ENCODE measurements around the gene ERC2. TPM values are rescaled to one million over a fixed set of nuclear protein-coding genes. Genes with fewer than 3 reads are reported as not detected.

ERC2 gene
- total RNA-seq, 1 donor from 2014 or later, result 0.65 TPM

GRCh38 chr3:55988905-55989304 is 479.4 kb downstream of the ERC2 start:
- peaks cover 9% of the 10 kb centered on the region for H3K4me1 Mint-ChIP-seq (ENCODE audit: low read depth)
- DNase-seq (ENCODE audit: low spot score), result no peak
- H3K27me3 Mint-ChIP-seq (ENCODE audit: low read depth), result no peaks in the 10 kb centered on the region
- no peaks in the 10 kb centered on the region for H3K36me3 Mint-ChIP-seq (ENCODE audit: low read depth)
- TF ChIP-seq, protein P1, sequence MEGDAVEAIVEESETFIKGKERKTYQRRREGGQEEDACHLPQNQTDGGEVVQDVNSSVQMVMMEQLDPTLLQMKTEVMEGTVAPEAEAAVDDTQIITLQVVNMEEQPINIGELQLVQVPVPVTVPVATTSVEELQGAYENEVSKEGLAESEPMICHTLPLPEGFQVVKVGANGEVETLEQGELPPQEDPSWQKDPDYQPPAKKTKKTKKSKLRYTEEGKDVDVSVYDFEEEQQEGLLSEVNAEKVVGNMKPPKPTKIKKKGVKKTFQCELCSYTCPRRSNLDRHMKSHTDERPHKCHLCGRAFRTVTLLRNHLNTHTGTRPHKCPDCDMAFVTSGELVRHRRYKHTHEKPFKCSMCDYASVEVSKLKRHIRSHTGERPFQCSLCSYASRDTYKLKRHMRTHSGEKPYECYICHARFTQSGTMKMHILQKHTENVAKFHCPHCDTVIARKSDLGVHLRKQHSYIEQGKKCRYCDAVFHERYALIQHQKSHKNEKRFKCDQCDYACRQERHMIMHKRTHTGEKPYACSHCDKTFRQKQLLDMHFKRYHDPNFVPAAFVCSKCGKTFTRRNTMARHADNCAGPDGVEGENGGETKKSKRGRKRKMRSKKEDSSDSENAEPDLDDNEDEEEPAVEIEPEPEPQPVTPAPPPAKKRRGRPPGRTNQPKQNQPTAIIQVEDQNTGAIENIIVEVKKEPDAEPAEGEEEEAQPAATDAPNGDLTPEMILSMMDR (IDR thresholded peaks at IDR 0.05), result no peak
- no peak overlapping the region for H3K4me3 Mint-ChIP-seq (ENCODE audit: unreplicated experiment)
- H3K9me3 Mint-ChIP-seq (ENCODE audit: low read depth), result no peaks in the 10 kb centered on the region
- no peak overlapping the region for H3K27ac Mint-ChIP-seq (ENCODE audit: unreplicated experiment)

GRCh38 chr3:55984626-55985025 is 483.6 kb downstream of the ERC2 start:
- Mint-ChIP-seq H3K9me3 (ENCODE audit: low read depth) (no peaks in the 10 kb centered on the region), H3K4me1 (ENCODE audit: low read depth) (peaks cover 2% of the 10 kb centered on the region), H3K27me3 (ENCODE audit: low read depth) (no peaks in the 10 kb centered on the region), H3K4me3 (ENCODE audit: unreplicated experiment) (no peak overlapping the region), H3K36me3 (ENCODE audit: low read depth) (no peaks in the 10 kb centered on the region), H3K27ac (ENCODE audit: unreplicated experiment) (no peak overlapping the region)
- TF ChIP-seq, protein P1 (IDR thresholded peaks at IDR 0.05), result no peak
- no peak for DNase-seq (ENCODE audit: low spot score)

DNA sequence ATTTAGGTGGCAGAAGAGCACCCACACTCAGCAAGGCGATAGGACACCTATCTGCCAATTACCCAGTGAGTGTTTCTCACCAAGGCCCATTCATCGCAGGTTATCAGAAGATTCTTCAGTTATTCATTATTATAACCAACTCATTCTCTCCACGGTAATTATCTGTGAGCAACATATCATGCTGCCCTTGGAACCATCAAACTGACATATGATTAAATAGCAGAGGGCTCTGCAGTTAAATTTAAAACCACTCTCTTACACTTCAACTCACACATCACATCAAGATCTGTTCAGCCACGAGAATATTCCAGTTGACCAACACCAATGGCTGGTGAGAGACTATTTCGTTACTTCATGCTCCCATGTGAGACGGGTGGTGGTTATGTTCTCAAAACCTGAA is 489.3 kb downstream of the ERC2 start:
- DNase-seq (ENCODE audit: low spot score), result no peak
- H3K4me3 Mint-ChIP-seq (ENCODE audit: unreplicated experiment), result no peak overlapping the region
- TF ChIP-seq, protein P1 (IDR thresholded peaks at IDR 0.05), result no peak
- no peaks in the 10 kb centered on the region for H3K9me3 Mint-ChIP-seq (ENCODE audit: low read depth)
- no peaks in the 10 kb centered on the region for H3K27me3 Mint-ChIP-seq (ENCODE audit: low read depth)
- no peaks in the 10 kb centered on the region for H3K36me3 Mint-ChIP-seq (ENCODE audit: low read depth)
- H3K4me1 Mint-ChIP-seq (ENCODE audit: low read depth), result no peaks in the 10 kb centered on the region
- H3K27ac Mint-ChIP-seq (ENCODE audit: unreplicated experiment), result no peak overlapping the region

GRCh38 chr3:55974421-55975165 is 493.7 kb downstream of the ERC2 start:
- TF ChIP-seq, protein P1 (IDR thresholded peaks at IDR 0.05), result no peak
- no peak for DNase-seq (ENCODE audit: low spot score)
- no peak overlapping the region for H3K4me3 Mint-ChIP-seq (ENCODE audit: unreplicated experiment)
- no peaks in the 10 kb centered on the region for H3K27me3 Mint-ChIP-seq (ENCODE audit: low read depth)
- no peaks in the 10 kb centered on the region for H3K4me1 Mint-ChIP-seq (ENCODE audit: low read depth)
- no peak overlapping the region for H3K27ac Mint-ChIP-seq (ENCODE audit: unreplicated experiment)
- H3K9me3 Mint-ChIP-seq (ENCODE audit: low read depth), result no peaks in the 10 kb centered on the region
- H3K36me3 Mint-ChIP-seq (ENCODE audit: low read depth), result no peaks in the 10 kb centered on the region

DNA sequence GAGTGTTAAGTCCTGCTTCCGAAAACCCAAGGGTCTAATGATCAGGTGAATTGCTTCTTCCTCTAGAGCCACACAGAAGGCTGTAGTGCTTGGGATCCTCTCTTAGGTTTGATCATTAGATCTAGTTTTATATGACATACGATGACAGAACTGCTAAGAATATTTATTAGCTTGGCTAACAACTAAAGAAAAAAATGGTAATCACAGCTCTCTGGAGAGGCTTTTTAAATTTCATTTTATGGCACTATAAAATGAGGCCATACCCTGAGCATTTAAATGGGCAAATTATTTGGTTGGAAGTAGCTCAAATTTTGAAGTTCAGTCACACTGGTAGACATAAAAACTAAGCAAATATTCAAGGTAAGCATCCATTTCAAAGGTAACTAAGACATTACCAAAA is 498.6 kb downstream of the ERC2 start:
- H3K27ac Mint-ChIP-seq (ENCODE audit: unreplicated experiment), result no peak overlapping the region
- no peaks in the 10 kb centered on the region for H3K36me3 Mint-ChIP-seq (ENCODE audit: low read depth)
- no peak overlapping the region for H3K4me3 Mint-ChIP-seq (ENCODE audit: unreplicated experiment)
- no peaks in the 10 kb centered on the region for H3K27me3 Mint-ChIP-seq (ENCODE audit: low read depth)
- H3K4me1 Mint-ChIP-seq (ENCODE audit: low read depth), result no peaks in the 10 kb centered on the region
- no peaks in the 10 kb centered on the region for H3K9me3 Mint-ChIP-seq (ENCODE audit: low read depth)
- TF ChIP-seq, protein P1 (IDR thresholded peaks at IDR 0.05), result no peak
- no peak for DNase-seq (ENCODE audit: low spot score)

Measured in chondrocyte (in vitro differentiated cells).